ENCODE measurements around the gene COL27A1. TPM values are rescaled to one million over a fixed set of nuclear protein-coding genes. Genes with fewer than 3 reads are reported as not detected.
"Not testable (repeated sequence)": the region's sequence is repeated elsewhere in the genome, so short reads cannot be mapped to it uniquely, and the experiment has no call there.

Gene COL27A1
- polyA plus RNA-seq, 2 of the 4 experiments (the other 2 are of a cell fraction) = 6.9 to 20.6 TPM

DNA sequence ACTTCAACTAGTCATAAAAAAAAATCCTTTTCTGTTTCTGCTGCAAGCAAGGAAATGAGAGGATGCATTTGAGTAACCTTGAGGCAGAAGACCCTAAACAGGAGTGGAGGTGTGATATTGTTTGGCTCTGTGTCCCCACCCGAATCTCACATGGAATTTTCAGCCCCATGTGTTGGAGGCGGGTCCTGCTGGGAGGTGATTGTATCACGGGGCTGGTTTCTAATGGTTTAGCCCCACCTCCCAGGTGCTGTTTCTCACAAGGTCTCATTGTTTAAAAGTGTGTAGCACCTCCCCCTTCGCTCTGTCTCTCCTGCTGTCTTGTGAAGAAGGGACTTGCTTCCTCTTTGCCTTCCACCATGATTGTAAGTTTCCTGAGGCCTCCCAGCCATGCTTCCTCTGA, 178.4 kb downstream of the COL27A1 start:
- H3K9me3 ChIP-seq; POLR2A ChIA-PET; H3K27ac ChIP-seq; FAIRE-seq; H3K4me3 ChIP-seq; ATAC-seq; CTCF ChIA-PET; H3K4me2 ChIP-seq; H3K4me1 ChIP-seq; DNase-seq (ENCODE audit: low read depth in 1 of 2, low spot score in 1 of 2): not testable (repeated sequence)
- 81% methylated on average over 3 of the region's 4 CpGs for WGBS (ENCODE audit: missing lambda C conversion rate)

DNA sequence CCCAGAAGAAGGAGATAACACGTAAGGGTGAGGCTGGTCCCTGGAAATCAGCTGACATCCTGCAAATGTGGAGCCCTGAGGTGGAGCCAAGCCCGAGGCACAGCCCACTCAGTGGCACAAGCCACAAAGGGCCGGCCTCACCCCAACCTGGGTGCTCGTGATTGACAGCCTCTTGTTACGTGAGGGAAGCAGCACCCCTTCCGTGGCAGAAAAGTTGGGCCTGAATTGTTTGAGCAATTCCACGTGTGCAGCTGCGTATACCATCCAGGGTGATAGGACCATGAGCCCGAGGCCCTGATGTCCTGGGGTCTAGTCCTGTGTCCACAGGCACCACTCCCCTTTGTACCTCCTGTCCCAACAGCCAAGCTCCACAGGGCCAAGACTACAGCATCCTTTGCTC, 179.2 kb downstream of the COL27A1 start:
- H3K9me3 ChIP-seq = no peaks in the 10 kb centered on the region
- no peak overlapping the region for H3K4me2 ChIP-seq
- 94% methylated on average over 8 of the region's 9 CpGs for WGBS (ENCODE audit: missing lambda C conversion rate)
- ATAC-seq = no peak
- H3K27ac ChIP-seq = no peak overlapping the region
- H3K4me1 ChIP-seq = no peaks in the 10 kb centered on the region
- ChIA-PET CTCF (no interaction called here), POLR2A (no interaction called here)
- no peak for DNase-seq (ENCODE audit: low read depth in 1 of 2, low spot score in 1 of 2)
- no peak for FAIRE-seq
- TF ChIP-seq JUN (IDR thresholded peaks at IDR 0.05) (no peak), RCOR1 (IDR thresholded peaks at IDR 0.05; ENCODE audit: low read depth, low read length) (no peak), TFCP2L1 (CRISPR knock-in tag; IDR thresholded peaks at IDR 0.05) (no peak), SREBF2 (IDR thresholded peaks at IDR 0.05) (no peak), MAZ (IDR thresholded peaks at IDR 0.05; ENCODE audit: borderline replicate concordance, low read depth, low read length) (no peak), EP300 (IDR thresholded peaks at IDR 0.05) (no peak), ZFP36 (IDR thresholded peaks at IDR 0.05; ENCODE audit: borderline replicate concordance, partially characterized antibody) (no peak), NR3C1 (IDR thresholded peaks at IDR 0.05) (no peak), RAD21 (conservative IDR thresholded peaks at IDR 0.05 in 1 of 2, IDR thresholded peaks at IDR 0.05 in 1 of 2) (no peak), RFX5 (IDR thresholded peaks at IDR 0.05) (no peak), NFE2L2 (conservative IDR thresholded peaks at IDR 0.05; ENCODE audit: low read length) (no peak), RARB (CRISPR knock-in tag; IDR thresholded peaks at IDR 0.05) (no peak), RNF2 (IDR thresholded peaks at IDR 0.05; ENCODE audit: borderline replicate concordance, low read depth) (no peak)
- TF ChIP-seq, protein P1, sequence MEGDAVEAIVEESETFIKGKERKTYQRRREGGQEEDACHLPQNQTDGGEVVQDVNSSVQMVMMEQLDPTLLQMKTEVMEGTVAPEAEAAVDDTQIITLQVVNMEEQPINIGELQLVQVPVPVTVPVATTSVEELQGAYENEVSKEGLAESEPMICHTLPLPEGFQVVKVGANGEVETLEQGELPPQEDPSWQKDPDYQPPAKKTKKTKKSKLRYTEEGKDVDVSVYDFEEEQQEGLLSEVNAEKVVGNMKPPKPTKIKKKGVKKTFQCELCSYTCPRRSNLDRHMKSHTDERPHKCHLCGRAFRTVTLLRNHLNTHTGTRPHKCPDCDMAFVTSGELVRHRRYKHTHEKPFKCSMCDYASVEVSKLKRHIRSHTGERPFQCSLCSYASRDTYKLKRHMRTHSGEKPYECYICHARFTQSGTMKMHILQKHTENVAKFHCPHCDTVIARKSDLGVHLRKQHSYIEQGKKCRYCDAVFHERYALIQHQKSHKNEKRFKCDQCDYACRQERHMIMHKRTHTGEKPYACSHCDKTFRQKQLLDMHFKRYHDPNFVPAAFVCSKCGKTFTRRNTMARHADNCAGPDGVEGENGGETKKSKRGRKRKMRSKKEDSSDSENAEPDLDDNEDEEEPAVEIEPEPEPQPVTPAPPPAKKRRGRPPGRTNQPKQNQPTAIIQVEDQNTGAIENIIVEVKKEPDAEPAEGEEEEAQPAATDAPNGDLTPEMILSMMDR (IDR thresholded peaks at IDR 0.05) = no peak
- no peak overlapping the region for H3K4me3 ChIP-seq

DNA sequence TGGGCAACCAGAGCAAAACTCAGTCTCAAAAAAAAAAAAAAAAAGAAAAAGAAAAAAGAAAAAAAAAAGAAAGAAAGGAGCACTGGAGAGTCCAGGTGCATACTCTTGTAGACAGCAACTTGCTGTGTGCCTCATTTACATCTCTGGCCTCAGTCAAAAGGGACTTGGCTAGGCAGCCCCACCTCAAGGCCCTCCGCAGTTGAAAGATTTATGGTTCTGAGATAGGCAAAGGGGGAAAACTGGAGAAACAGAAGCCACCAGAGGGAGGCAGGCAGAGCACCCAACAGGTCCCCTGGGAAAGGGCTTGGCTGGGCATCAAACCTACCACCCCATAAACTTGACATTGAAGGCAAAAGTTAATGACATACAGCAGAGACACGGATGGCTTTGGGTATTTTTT, 180.4 kb downstream of the COL27A1 start:
- FAIRE-seq (no peak), ATAC-seq (no peak), DNase-seq (ENCODE audit: low read depth in 1 of 2, low spot score in 1 of 2) (no peak)
- Histone ChIP-seq H3K4me2 (no peak overlapping the region), H3K4me3 (no peak overlapping the region), H3K9me3 (no peaks in the 10 kb centered on the region), H3K4me1 (no peaks in the 10 kb centered on the region), H3K27ac (no peak overlapping the region)
- POLR2A ChIA-PET = no interaction called here
- TF ChIP-seq KDM1A (IDR thresholded peaks at IDR 0.05; ENCODE audit: low read depth) (no peak), TFCP2L1 (CRISPR knock-in tag; IDR thresholded peaks at IDR 0.05) (no peak), CHD2 (IDR thresholded peaks at IDR 0.05; ENCODE audit: low read length, partially characterized antibody) (no peak), NFE2L2 (conservative IDR thresholded peaks at IDR 0.05; ENCODE audit: low read length) (no peak), EHMT2 (IDR thresholded peaks at IDR 0.05; ENCODE audit: low read depth) (no peak), NPAS2 (CRISPR knock-in tag; IDR thresholded peaks at IDR 0.05; ENCODE audit: borderline replicate concordance) (no peak), CBX8 (IDR thresholded peaks at IDR 0.05) (no peak), RAD21 (conservative IDR thresholded peaks at IDR 0.05 in 1 of 2, IDR thresholded peaks at IDR 0.05 in 1 of 2) (no peak), KDM5A (IDR thresholded peaks at IDR 0.05) (no peak), RCOR1 (IDR thresholded peaks at IDR 0.05; ENCODE audit: low read depth, low read length) (no peak)
- TF ChIP-seq, protein P2, sequence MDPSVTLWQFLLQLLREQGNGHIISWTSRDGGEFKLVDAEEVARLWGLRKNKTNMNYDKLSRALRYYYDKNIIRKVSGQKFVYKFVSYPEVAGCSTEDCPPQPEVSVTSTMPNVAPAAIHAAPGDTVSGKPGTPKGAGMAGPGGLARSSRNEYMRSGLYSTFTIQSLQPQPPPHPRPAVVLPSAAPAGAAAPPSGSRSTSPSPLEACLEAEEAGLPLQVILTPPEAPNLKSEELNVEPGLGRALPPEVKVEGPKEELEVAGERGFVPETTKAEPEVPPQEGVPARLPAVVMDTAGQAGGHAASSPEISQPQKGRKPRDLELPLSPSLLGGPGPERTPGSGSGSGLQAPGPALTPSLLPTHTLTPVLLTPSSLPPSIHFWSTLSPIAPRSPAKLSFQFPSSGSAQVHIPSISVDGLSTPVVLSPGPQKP (IDR thresholded peaks at IDR 0.05; ENCODE audit: low read depth, low read length) = no peak
- CTCF ChIA-PET = no interaction called here
- WGBS (ENCODE audit: missing lambda C conversion rate) = 71% methylated on average over 2 of the region's 2 CpGs

All from A549 (cell line).